ENCODE results near the gene MCC. TPM values are rescaled to one million over a fixed set of nuclear protein-coding genes. Genes with fewer than 3 reads are reported as not detected.
"Not testable (repeated sequence)": the region's sequence is repeated elsewhere in the genome, so short reads cannot be mapped to it uniquely, and the experiment has no call there.

Gene MCC
- polyA plus RNA-seq, 2 of the 4 experiments (the other 2 are of a cell fraction) = 0.09 to 0.10 TPM

DNA sequence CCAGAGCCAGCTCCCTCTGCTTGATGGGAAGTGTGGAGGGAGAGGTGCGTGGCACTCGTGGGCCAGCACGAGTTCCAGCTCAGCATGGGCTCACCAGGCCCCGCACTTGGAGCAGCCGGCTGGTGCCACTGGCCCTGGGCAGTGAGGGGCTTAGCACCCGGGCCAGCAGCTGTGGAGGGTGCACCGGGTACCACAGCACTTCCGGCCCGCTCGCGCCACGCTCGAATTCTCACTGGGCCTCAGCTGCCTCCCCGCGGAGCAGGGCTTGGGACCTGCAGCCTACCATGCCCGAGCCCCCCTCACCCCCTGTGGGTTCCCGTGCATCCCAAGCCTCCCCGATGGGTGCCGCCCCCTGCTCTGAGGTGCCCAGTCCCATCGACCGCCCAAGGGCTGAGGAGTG lies 413.2 kb downstream of the MCC start:
- no peak overlapping the region for H3K27ac ChIP-seq
- 70% methylated on average over 15 of the region's 21 CpGs for WGBS (ENCODE audit: missing lambda C conversion rate)
- TF ChIP-seq, protein P1, sequence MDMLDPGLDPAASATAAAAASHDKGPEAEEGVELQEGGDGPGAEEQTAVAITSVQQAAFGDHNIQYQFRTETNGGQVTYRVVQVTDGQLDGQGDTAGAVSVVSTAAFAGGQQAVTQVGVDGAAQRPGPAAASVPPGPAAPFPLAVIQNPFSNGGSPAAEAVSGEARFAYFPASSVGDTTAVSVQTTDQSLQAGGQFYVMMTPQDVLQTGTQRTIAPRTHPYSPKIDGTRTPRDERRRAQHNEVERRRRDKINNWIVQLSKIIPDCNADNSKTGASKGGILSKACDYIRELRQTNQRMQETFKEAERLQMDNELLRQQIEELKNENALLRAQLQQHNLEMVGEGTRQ (IDR thresholded peaks at IDR 0.05) = no peak
- TF ChIP-seq NFE2L2 (conservative IDR thresholded peaks at IDR 0.05; ENCODE audit: low read length) = no peak
- no peak for TF ChIP-seq HOXA7 (CRISPR knock-in tag; IDR thresholded peaks at IDR 0.05)
- TF ChIP-seq PHF8 (IDR thresholded peaks at IDR 0.05; ENCODE audit: borderline replicate concordance, low read depth) = no peak
- TF ChIP-seq MAZ (IDR thresholded peaks at IDR 0.05; ENCODE audit: borderline replicate concordance, low read depth, low read length) = no peak
- TF ChIP-seq GATA3 (IDR thresholded peaks at IDR 0.05; ENCODE audit: borderline replicate concordance) = no peak
- TF ChIP-seq HOXB5 (CRISPR knock-in tag; IDR thresholded peaks at IDR 0.05) = no peak
- no peak for TF ChIP-seq RFX5 (IDR thresholded peaks at IDR 0.05)
- no peak for TF ChIP-seq NPAS2 (CRISPR knock-in tag; IDR thresholded peaks at IDR 0.05; ENCODE audit: borderline replicate concordance)
- TF ChIP-seq ZSCAN20 (CRISPR knock-in tag; IDR thresholded peaks at IDR 0.05) = no peak
- TF ChIP-seq CHD2 (IDR thresholded peaks at IDR 0.05; ENCODE audit: low read length, partially characterized antibody) = no peak
- no peak overlapping the region for H3K4me3 ChIP-seq
- H3K4me2 ChIP-seq = no peak overlapping the region
- no peaks in the 10 kb centered on the region for H3K9me3 ChIP-seq
- ChIA-PET CTCF (interaction anchor here (0.5 to 1.0 kb wide), 2 partner anchors 16 to 729 kb away, joined by 3 read pairs; no protein-coding TSS in a partner anchor), POLR2A (no interaction called here)
- ATAC-seq = no peak
- no peak for FAIRE-seq
- no peak for DNase-seq (ENCODE audit: low read depth in 1 of 2, low spot score in 1 of 2)
- H3K4me1 ChIP-seq = no peaks in the 10 kb centered on the region

DNA sequence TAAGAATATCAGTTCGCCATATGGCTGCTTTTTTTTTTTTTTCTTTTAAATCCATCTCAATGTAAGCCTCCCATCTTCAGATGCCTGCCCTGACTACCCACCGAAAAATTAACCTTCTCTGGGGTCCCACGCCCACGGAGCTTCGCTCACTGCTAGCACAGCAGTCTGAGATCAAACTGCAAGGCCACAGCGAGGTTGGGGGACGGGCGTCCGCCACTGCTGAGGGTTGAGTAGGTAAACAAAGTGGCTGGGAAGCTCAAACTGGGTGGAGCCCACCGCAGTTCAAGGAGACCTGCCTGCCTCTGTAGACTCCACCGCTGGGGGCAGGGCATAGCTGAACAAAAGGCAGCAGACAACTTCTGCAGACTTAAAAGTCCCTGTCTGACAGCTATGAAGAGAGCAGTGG lies 414.6 kb downstream of the MCC start:
- H3K4me2 ChIP-seq; H3K27ac ChIP-seq; H3K4me1 ChIP-seq; POLR2A ChIA-PET; H3K9me3 ChIP-seq; ATAC-seq; FAIRE-seq; DNase-seq (ENCODE audit: low read depth in 1 of 2, low spot score in 1 of 2); H3K4me3 ChIP-seq: not testable (repeated sequence)
- WGBS (ENCODE audit: missing lambda C conversion rate) = 38% methylated on average over 11 of the region's 11 CpGs
- CTCF ChIA-PET = interaction anchor here (1.1 kb wide), 1 partner anchor 306 kb away, joined by 3 read pairs; no protein-coding TSS in a partner anchor

DNA sequence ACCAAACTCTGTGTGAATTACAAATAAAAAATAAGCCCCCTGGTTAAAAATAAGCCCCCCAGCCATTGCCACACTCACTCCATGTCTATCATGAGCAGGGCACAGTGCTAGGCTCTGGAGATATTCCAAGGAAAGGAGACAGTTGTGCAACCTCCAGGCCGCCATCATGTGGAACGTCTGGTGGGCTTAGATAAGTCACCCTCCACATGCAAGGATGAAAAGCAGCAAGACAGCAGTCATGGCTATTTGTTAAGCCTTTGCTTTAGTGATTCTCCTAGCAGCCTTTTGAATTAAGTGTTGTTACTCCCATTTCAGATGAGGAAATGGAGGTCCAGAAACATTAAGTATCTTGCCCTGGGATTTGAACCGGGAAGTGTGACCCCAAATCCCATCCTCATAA lies 416.9 kb downstream of the MCC start:
- no peak overlapping the region for H3K4me2 ChIP-seq
- no peak overlapping the region for H3K27ac ChIP-seq
- no peak overlapping the region for H3K4me3 ChIP-seq
- ATAC-seq (no peak), DNase-seq (ENCODE audit: low read depth in 1 of 2, low spot score in 1 of 2) (no peak), FAIRE-seq (no peak)
- CTCF ChIA-PET = interaction anchor here (1.0 kb wide), 1 partner anchor 12 kb away, joined by 3 read pairs; no protein-coding TSS in a partner anchor
- WGBS (ENCODE audit: missing lambda C conversion rate) = 41% methylated on average over 3 of the region's 3 CpGs
- TF ChIP-seq ZSCAN20 (CRISPR knock-in tag; IDR thresholded peaks at IDR 0.05) = no peak
- no peak for TF ChIP-seq RNF2 (IDR thresholded peaks at IDR 0.05; ENCODE audit: borderline replicate concordance, low read depth)
- TF ChIP-seq ZNF302 (CRISPR knock-in tag; IDR thresholded peaks at IDR 0.05) = no peak
- no peak for TF ChIP-seq RCOR1 (IDR thresholded peaks at IDR 0.05; ENCODE audit: low read depth, low read length)
- TF ChIP-seq, protein P2, sequence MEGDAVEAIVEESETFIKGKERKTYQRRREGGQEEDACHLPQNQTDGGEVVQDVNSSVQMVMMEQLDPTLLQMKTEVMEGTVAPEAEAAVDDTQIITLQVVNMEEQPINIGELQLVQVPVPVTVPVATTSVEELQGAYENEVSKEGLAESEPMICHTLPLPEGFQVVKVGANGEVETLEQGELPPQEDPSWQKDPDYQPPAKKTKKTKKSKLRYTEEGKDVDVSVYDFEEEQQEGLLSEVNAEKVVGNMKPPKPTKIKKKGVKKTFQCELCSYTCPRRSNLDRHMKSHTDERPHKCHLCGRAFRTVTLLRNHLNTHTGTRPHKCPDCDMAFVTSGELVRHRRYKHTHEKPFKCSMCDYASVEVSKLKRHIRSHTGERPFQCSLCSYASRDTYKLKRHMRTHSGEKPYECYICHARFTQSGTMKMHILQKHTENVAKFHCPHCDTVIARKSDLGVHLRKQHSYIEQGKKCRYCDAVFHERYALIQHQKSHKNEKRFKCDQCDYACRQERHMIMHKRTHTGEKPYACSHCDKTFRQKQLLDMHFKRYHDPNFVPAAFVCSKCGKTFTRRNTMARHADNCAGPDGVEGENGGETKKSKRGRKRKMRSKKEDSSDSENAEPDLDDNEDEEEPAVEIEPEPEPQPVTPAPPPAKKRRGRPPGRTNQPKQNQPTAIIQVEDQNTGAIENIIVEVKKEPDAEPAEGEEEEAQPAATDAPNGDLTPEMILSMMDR (IDR thresholded peaks at IDR 0.05) = no peak
- TF ChIP-seq KDM5A (IDR thresholded peaks at IDR 0.05) = no peak
- TF ChIP-seq SMC3 (IDR thresholded peaks at IDR 0.05) = no peak
- no peaks in the 10 kb centered on the region for H3K9me3 ChIP-seq
- POLR2A ChIA-PET = no interaction called here
- H3K4me1 ChIP-seq = no peaks in the 10 kb centered on the region

DNA sequence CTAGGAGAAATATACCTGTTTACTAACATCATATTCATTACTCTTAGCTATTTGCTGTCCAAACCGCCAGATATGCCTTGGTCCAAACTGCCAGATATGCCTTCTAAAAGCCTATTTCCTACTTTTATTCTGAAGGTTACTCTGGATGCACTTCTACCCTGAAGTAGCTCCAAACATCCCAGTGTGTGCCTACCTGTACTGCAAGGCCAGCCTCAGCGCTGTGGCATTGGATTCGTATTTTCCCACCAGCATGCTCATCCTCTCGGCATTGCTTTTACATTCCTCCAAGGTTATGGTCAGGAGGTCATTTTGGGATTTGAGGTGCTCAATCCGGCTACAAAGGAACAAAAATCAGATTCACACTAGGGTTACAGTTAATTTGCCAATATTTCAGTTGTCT lies 417.4 kb downstream of the MCC start:
- no peak overlapping the region for H3K4me3 ChIP-seq
- DNase-seq (ENCODE audit: low read depth in 1 of 2, low spot score in 1 of 2) (no peak), FAIRE-seq (no peak), ATAC-seq (no peak)
- CTCF ChIA-PET = no interaction called here
- no peak overlapping the region for H3K4me2 ChIP-seq
- POLR2A ChIA-PET = no interaction called here
- no peaks in the 10 kb centered on the region for H3K4me1 ChIP-seq
- WGBS (ENCODE audit: missing lambda C conversion rate) = 73% methylated on average over 5 of the region's 5 CpGs
- no peaks in the 10 kb centered on the region for H3K9me3 ChIP-seq
- H3K27ac ChIP-seq = no peak overlapping the region
- TF ChIP-seq POLR2AphosphoS2 (conservative IDR thresholded peaks at IDR 0.05; ENCODE audit: low read length) (no peak), CBX2 (IDR thresholded peaks at IDR 0.05; ENCODE audit: borderline replicate concordance, low read depth) (no peak), ZFP36 (IDR thresholded peaks at IDR 0.05; ENCODE audit: borderline replicate concordance, partially characterized antibody) (no peak), SMC3 (IDR thresholded peaks at IDR 0.05) (no peak), JUN (IDR thresholded peaks at IDR 0.05) (no peak), ZSCAN20 (CRISPR knock-in tag; IDR thresholded peaks at IDR 0.05) (no peak), RCOR1 (IDR thresholded peaks at IDR 0.05; ENCODE audit: low read depth, low read length) (no peak), HOXA7 (CRISPR knock-in tag; IDR thresholded peaks at IDR 0.05) (no peak), BHLHE40 (IDR thresholded peaks at IDR 0.05; ENCODE audit: low read depth, low read length) (no peak), FOXS1 (CRISPR knock-in tag; IDR thresholded peaks at IDR 0.05) (no peak)
- TF ChIP-seq, protein P3, sequence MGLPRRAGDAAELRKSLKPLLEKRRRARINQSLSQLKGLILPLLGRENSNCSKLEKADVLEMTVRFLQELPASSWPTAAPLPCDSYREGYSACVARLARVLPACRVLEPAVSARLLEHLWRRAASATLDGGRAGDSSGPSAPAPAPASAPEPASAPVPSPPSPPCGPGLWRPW (IDR thresholded peaks at IDR 0.05) = no peak
- TF ChIP-seq, protein P4, sequence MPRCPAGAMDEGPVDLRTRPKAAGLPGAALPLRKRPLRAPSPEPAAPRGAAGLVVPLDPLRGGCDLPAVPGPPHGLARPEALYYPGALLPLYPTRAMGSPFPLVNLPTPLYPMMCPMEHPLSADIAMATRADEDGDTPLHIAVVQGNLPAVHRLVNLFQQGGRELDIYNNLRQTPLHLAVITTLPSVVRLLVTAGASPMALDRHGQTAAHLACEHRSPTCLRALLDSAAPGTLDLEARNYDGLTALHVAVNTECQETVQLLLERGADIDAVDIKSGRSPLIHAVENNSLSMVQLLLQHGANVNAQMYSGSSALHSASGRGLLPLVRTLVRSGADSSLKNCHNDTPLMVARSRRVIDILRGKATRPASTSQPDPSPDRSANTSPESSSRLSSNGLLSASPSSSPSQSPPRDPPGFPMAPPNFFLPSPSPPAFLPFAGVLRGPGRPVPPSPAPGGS (IDR thresholded peaks at IDR 0.05) = no peak
- TF ChIP-seq, protein P1 (IDR thresholded peaks at IDR 0.05) = no peak
- TF ChIP-seq, protein P5, sequence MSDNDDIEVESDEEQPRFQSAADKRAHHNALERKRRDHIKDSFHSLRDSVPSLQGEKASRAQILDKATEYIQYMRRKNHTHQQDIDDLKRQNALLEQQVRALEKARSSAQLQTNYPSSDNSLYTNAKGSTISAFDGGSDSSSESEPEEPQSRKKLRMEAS (IDR thresholded peaks at IDR 0.05) = no peak

Data from A549 (cell line).